Left lobe of liver (tissue), 2 donors: Measurements from ENCODE around the gene VPS45. TPM values are rescaled to one million over a fixed set of nuclear protein-coding genes. Genes with fewer than 3 reads are reported as not detected.
"Not testable (repeated sequence)": the region's sequence is repeated elsewhere in the genome, so short reads cannot be mapped to it uniquely, and the experiment has no call there.

ENCODE experiments used
- ATAC-seq: fragments of 200-7000 bp; cut with Tn5 transposase; one replicate; pipeline ENCODE4 v1.9.1; 2020; ENCODE audit warnings: mild to moderate bottlenecking, moderate library complexity
- DNase-seq: peaks from one replicate; pipeline ENCODE4 v3.0.0-alpha.2; 2020; ENCODE audit warnings: low spot score
- total RNA-seq: library from RNA; stranded (reverse); gene quantifications from one replicate; pipeline ENCODE4 v1.2.1, GENCODE V29; 2021
- donor health status: DM: no; HTN: no; CAD: no; lungs with moderate emphysema.
- donor health status: DM: no; HTN: yes; CAD: no.

Gene VPS45
- total RNA-seq, 1 donor from 2014 or later, result 12.3 TPM

- no peak for DNase-seq
- ATAC-seq, result no peak
Observed at GRCh38 chr1:150126811-150127210, 59.2 kb downstream of the VPS45 start.

- ATAC-seq (no peak), DNase-seq (no peak)
Observed at GRCh38 chr1:150127464-150127863, 59.9 kb downstream of the VPS45 start.

GRCh38 chr1:150127868-150128267 lies 60.3 kb downstream of the VPS45 start:
- ATAC-seq (no peak), DNase-seq (no peak)

- ATAC-seq (no peak), DNase-seq (no peak)
Observed at GRCh38 chr1:150132372-150132771, 64.8 kb downstream of the VPS45 start.

GRCh38 chr1:150134537-150134936 lies 67.0 kb downstream of the VPS45 start:
- DNase-seq, result no peak
- ATAC-seq, result no peak

GRCh38 chr1:150135400-150135799 lies 67.8 kb downstream of the VPS45 start:
- DNase-seq, ATAC-seq: not testable (repeated sequence)

GRCh38 chr1:150138044-150138443 lies 70.5 kb downstream of the VPS45 start:
- DNase-seq (no peak), ATAC-seq (no peak)

- DNase-seq, result no peak
- ATAC-seq, result no peak
Observed at GRCh38 chr1:150141452-150141851, 73.9 kb downstream of the VPS45 start.

GRCh38 chr1:150142083-150142482 lies 74.5 kb downstream of the VPS45 start:
- DNase-seq (no peak), ATAC-seq (no peak)

- DNase-seq, result no peak
- peak; percentile 42 for ATAC-seq
Observed at GRCh38 chr1:150144606-150145005, 77.0 kb downstream of the VPS45 start.

- not testable (repeated sequence) for ATAC-seq, DNase-seq
Observed at GRCh38 chr1:150146016-150146415, 78.4 kb downstream of the VPS45 start.

GRCh38 chr1:150146849-150147542 lies 79.4 kb downstream of the VPS45 start:
- ATAC-seq (no peak), DNase-seq (no peak)

GRCh38 chr1:150148837-150149270 lies 81.3 kb downstream of the VPS45 start:
- DNase-seq (no peak), ATAC-seq (no peak)

GRCh38 chr1:150149271-150150132 lies 81.9 kb downstream of the VPS45 start, which contains the start of gene PLEKHO1:
Gene PLEKHO1 (plus strand): TSS chr1:150149916. CDS start chr1:150150258, 342 bp downstream.
- ATAC-seq, result peak; percentile 85
- peak; percentile 71 for DNase-seq

- ATAC-seq (no peak), DNase-seq (no peak)
Observed at GRCh38 chr1:150150133-150151021, 82.8 kb downstream of the VPS45 start.

GRCh38 chr1:150151291-150152181 lies 84.0 kb downstream of the VPS45 start:
- DNase-seq (no peak), ATAC-seq (no peak)

- no peak for DNase-seq
- ATAC-seq, result no peak
Observed at GRCh38 chr1:150152182-150152536, 84.6 kb downstream of the VPS45 start.

GRCh38 chr1:150152772-150153456 lies 85.3 kb downstream of the VPS45 start:
- ATAC-seq (no peak), DNase-seq (no peak)

GRCh38 chr1:150154143-150154542 lies 86.6 kb downstream of the VPS45 start:
- DNase-seq (no peak), ATAC-seq (no peak)
